ENCODE data around the gene PGA4.

DNA sequence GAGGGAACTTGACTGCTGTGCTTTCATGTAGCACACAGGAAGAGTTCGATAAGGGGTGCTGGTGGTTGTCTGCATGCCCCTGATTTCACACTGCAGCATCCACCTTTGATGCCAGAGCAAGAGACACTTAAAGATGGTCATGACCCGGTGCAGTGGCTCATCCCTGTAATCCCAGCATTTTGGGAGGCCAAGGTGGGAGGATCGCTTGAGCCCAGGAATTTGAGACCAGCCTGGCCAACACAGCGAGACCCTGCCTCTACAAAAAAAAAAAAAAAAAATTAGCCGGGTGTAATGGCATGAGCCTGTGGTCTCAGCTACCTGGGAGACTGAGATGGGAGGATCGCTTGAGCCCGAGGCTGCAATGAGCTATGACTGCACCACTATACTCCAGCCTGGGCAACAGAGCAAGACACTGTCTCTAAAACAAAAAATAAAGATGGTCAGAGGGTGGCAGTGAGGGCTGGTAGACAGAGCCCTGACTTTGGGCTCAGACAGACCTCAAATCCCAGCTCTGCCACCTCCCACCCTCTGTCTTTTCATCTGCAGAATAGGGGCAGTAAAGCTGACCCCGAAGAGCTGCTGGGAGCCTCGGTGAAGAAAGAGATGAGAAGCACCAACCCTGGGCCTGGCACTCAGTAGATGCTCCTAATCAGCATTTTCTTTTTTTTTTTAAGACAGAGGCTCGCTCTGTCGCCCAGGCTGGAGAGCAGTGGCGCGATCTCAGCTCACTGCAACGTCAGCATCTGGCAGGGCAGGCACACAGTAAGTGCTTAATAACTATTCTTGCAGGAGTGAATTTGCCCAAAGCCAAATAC is 55.2 kb downstream of the PGA4 start:
- TF ChIP-seq ZNF138 (CRISPR knock-in tag; conservative IDR thresholded peaks at IDR 0.05) (no peak), SP1 (CRISPR knock-in tag; conservative IDR thresholded peaks at IDR 0.05) (no peak), FOXJ3 (CRISPR knock-in tag; IDR thresholded peaks at IDR 0.05; ENCODE audit: borderline replicate concordance) (no peak), JUN (CRISPR knock-in tag; IDR thresholded peaks at IDR 0.05) (no peak), TP53 (CRISPR knock-in tag; IDR thresholded peaks at IDR 0.05) (no peak), RELA (CRISPR knock-in tag; IDR thresholded peaks at IDR 0.05; ENCODE audit: borderline replicate concordance) (no peak), CREB1 (CRISPR knock-in tag; IDR thresholded peaks at IDR 0.05) (no peak), NR2C2 (CRISPR knock-in tag; IDR thresholded peaks at IDR 0.05) (no peak)
- TF ChIP-seq, protein P1, sequence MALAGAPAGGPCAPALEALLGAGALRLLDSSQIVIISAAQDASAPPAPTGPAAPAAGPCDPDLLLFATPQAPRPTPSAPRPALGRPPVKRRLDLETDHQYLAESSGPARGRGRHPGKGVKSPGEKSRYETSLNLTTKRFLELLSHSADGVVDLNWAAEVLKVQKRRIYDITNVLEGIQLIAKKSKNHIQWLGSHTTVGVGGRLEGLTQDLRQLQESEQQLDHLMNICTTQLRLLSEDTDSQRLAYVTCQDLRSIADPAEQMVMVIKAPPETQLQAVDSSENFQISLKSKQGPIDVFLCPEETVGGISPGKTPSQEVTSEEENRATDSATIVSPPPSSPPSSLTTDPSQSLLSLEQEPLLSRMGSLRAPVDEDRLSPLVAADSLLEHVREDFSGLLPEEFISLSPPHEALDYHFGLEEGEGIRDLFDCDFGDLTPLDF (CRISPR knock-in tag; IDR thresholded peaks at IDR 0.05) = no peak
- TF ChIP-seq, protein P2, sequence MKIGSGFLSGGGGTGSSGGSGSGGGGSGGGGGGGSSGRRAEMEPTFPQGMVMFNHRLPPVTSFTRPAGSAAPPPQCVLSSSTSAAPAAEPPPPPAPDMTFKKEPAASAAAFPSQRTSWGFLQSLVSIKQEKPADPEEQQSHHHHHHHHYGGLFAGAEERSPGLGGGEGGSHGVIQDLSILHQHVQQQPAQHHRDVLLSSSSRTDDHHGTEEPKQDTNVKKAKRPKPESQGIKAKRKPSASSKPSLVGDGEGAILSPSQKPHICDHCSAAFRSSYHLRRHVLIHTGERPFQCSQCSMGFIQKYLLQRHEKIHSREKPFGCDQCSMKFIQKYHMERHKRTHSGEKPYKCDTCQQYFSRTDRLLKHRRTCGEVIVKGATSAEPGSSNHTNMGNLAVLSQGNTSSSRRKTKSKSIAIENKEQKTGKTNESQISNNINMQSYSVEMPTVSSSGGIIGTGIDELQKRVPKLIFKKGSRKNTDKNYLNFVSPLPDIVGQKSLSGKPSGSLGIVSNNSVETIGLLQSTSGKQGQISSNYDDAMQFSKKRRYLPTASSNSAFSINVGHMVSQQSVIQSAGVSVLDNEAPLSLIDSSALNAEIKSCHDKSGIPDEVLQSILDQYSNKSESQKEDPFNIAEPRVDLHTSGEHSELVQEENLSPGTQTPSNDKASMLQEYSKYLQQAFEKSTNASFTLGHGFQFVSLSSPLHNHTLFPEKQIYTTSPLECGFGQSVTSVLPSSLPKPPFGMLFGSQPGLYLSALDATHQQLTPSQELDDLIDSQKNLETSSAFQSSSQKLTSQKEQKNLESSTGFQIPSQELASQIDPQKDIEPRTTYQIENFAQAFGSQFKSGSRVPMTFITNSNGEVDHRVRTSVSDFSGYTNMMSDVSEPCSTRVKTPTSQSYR (CRISPR knock-in tag; IDR thresholded peaks at IDR 0.05) = no peak
- TF ChIP-seq, protein P3, sequence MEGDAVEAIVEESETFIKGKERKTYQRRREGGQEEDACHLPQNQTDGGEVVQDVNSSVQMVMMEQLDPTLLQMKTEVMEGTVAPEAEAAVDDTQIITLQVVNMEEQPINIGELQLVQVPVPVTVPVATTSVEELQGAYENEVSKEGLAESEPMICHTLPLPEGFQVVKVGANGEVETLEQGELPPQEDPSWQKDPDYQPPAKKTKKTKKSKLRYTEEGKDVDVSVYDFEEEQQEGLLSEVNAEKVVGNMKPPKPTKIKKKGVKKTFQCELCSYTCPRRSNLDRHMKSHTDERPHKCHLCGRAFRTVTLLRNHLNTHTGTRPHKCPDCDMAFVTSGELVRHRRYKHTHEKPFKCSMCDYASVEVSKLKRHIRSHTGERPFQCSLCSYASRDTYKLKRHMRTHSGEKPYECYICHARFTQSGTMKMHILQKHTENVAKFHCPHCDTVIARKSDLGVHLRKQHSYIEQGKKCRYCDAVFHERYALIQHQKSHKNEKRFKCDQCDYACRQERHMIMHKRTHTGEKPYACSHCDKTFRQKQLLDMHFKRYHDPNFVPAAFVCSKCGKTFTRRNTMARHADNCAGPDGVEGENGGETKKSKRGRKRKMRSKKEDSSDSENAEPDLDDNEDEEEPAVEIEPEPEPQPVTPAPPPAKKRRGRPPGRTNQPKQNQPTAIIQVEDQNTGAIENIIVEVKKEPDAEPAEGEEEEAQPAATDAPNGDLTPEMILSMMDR (IDR thresholded peaks at IDR 0.05) = no peak
- TF ChIP-seq, protein P4, sequence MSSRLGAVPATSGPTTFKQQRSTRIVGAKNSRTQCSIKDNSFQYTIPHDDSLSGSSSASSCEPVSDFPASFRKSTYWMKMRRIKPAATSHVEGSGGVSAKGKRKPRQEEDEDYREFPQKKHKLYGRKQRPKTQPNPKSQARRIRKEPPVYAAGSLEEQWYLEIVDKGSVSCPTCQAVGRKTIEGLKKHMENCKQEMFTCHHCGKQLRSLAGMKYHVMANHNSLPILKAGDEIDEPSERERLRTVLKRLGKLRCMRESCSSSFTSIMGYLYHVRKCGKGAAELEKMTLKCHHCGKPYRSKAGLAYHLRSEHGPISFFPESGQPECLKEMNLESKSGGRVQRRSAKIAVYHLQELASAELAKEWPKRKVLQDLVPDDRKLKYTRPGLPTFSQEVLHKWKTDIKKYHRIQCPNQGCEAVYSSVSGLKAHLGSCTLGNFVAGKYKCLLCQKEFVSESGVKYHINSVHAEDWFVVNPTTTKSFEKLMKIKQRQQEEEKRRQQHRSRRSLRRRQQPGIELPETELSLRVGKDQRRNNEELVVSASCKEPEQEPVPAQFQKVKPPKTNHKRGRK (CRISPR knock-in tag; IDR thresholded peaks at IDR 0.05; ENCODE audit: borderline replicate concordance) = no peak
- TF ChIP-seq, protein P5, sequence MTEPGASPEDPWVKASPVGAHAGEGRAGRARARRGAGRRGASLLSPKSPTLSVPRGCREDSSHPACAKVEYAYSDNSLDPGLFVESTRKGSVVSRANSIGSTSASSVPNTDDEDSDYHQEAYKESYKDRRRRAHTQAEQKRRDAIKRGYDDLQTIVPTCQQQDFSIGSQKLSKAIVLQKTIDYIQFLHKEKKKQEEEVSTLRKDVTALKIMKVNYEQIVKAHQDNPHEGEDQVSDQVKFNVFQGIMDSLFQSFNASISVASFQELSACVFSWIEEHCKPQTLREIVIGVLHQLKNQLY (CRISPR knock-in tag; IDR thresholded peaks at IDR 0.05) = no peak

Measured in WTC11 (cell line).